Mucosa of gallbladder (tissue), 1 donor: ENCODE data around the gene FAM72C. TPM values are rescaled to one million over a fixed set of nuclear protein-coding genes. Genes with fewer than 3 reads are reported as not detected.
"Not testable (repeated sequence)": the region's sequence is repeated elsewhere in the genome, so short reads cannot be mapped to it uniquely, and the experiment has no call there.

Source experiments
- DNase-seq: peaks from one replicate; pipeline ENCODE4 v3.0.0-alpha.2; 2020; ENCODE audit warnings: low spot score
- total RNA-seq: library from RNA; stranded (reverse); gene quantifications from one replicate; pipeline ENCODE4 v1.2.1, GENCODE V29; 2021
- donor health status: DM: no; HTN: no; CAD: no.

The FAM72C gene
- 0.58 TPM for total RNA-seq

DNA sequence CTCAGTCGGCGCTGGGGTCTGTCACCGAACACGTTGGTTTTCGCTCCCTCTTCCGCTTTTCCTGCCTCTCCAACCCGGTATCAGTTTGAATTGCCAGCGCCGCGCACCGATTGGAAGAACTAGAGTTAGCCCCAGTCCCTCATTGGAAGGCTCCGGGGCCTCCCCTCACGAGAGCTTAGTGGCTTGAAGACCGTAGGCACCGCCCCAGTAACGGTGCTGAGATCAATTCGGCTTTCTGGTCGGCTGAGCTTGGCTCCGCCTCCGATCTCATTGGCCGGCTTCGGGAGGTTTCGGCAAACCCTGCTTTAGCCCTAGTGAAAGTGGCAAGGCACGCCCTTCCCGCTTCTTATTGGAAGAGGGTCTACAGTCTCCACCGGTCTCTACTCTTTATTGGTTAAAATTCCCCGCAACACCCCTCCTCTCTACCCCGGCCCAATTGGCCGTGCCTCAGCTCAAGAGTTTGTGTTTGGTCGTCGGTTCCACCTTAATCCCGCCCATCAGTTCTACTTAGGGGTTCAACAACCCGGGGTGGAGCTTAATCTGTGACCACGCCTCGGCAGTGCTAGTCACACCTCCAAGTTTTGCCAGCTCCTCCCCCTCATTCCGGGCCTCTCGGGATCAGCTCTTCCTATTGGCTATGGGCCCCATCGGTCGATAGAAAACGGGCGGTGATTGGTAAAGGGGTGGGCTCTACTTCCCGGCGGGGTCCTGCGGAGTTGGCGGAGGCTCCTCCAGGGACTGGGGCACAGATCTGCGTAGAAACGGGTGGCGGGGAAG, at the start of gene FAM72C:
Gene FAM72C (minus strand): TSS at position 63 of the 777 bp plus-strand sequence. CDS start 845 bp downstream, outside the sequence.
- DNase-seq: not testable (repeated sequence)

DNA sequence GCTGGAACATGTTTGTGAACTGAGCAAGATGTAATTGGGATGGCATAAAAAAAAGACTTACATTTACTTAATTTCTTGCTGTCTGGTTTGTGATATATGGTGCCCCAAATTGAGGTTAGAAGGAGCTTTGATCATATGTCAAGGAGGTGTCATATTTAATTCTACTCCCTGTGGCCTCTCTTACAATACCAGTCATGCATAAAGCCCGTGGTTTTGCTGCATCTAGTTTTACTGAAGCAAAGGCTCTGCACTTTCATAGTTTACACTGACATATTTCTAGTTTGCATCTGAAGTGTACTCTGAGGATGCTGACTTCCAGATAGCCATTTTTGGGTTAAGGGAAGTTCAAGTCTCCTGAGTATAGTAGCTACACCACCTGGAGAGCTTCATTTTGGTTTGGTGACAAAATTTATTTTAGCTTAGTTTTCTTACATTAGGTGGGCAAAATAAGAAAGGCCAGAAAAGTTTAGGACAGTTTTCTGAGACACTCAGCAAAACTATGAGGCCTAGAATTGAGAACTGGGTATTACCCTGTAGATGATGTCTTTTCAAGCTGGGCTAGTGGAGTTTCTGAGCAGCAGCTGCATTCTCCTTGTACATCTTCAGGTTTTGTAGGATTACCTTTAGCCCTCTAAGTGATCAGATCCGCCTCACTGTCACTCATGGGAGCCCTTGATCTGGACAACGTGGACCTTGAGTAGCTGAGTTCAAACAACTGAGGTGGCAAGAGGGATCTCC, 48.4 kb upstream of the FAM72C start:
- DNase-seq: not testable (repeated sequence)

DNA sequence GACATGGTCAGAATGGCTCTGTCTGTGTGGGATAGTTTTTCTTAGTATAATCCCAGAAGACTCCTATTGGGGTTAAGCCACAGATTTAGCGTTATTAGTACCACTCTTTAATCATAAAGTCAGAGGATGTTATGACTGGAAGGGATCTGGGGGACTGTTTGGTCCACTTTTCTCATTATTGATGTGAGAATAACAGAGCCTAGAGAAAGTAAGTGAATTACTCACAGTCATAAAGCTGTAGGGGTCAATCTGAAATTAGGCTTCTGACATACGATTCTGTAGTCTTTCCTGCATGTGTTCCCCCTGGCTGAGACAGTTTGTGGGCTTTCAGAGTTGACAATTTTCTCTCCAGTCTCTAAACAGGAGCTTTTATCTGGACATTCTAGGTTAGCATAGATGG, 47.3 kb upstream of the FAM72C start:
- not testable (repeated sequence) for DNase-seq

DNA sequence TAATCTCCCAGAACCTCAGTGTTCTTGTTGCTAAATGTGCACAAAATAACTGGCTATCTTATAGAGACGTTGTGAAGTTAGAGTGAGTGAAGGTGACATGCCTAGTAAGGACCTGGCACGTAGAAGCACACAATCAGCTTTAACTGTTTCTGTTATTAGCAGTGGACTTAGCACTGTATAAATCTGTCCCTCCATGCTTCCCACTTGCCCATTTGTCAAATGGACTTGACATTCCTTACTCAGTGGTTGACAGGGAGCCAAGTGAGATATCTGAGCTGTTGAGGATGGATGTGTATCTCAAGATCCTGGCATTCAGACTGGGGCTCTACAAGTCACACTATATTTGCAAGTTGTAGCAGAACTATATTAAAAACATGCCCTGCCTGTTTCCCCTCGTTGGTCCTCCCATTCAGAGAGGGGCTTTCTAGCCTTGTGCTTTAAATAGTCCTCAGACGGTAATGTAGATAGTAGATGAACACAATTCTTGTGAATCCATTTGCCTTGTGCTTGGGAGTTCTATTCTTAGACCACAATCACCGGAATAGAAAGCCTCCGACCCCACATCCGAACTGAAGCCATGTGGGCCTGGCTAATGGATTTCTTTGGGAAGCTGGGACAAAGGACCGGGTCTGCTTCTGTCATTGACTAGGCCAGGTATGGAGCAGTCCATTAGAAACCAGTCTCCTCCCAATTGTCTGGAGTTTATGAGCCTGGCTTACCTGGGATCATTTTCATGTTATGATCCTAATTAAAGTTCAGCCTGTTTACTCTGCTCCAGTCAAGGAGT, 43.6 kb upstream of the FAM72C start:
- not testable (repeated sequence) for DNase-seq

DNA sequence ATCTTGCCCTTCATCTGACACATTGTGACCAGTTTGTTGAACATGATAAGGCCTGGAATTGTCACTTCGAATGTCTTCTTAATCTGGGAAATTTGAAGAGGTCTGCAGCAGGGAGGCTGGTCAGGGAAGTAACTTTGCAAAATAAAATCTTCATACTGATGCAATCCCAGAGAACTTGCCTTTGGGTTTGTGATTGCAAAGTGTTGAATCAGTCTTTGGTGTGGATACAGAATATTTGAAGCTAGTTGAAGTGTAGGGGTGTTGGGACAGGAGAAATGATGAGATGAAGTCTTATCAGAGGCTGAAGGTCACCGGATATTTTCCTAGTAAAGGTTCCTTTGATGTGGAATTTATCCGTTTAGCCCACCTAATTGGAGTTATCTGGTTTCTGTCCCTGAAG, 42.7 kb upstream of the FAM72C start:
- DNase-seq: not testable (repeated sequence)

DNA sequence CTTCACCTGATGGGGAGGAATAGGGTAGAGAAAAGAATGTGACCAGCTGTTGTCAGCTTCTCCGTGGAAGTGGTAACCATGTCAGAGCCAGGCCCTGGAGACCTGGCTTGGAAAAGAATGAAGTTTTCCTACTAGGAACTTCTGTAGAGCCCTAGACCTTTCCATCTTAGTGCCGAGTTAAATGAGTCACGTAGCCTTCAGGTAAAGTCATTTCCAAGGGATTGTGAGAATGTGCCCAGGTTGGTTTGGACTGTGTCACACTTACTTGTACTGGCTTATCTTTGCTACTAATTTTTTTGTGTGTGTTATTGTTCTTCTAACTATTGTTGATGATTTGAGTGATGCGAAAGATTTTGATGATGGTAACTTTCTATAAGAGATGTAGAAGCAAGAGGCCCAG, 42.3 kb upstream of the FAM72C start:
- not testable (repeated sequence) for DNase-seq

DNA sequence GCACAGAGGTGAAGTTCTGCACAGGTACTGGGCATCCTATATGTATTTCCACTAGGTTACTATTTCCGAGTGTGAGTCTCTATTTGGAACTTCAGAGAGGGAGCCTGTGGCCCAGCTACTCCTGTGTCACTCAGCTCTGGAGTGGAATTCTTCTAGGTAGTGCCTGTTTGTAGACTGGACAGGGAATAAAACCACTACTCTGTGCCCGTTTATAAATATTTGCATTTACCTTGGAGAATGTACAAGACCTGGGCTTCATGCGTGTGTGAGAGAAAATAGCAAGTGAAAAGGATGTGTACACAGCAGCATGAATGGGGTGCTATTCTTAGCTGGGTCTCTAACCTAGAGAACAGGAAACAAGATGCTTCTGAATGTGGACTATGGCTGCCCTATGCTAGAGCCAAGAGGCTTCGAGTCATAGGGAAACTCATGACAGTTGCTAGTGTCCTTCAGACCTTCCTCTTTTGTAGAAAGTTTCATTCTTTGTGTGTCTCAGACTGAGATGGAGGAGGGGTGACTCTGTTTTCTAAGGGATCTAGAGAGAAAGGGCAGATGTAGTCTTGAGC, 40.5 kb upstream of the FAM72C start:
- DNase-seq: not testable (repeated sequence)

GRCh38 chr1:144009410-144009809, 37.6 kb upstream of the FAM72C start:
- not testable (repeated sequence) for DNase-seq

DNA sequence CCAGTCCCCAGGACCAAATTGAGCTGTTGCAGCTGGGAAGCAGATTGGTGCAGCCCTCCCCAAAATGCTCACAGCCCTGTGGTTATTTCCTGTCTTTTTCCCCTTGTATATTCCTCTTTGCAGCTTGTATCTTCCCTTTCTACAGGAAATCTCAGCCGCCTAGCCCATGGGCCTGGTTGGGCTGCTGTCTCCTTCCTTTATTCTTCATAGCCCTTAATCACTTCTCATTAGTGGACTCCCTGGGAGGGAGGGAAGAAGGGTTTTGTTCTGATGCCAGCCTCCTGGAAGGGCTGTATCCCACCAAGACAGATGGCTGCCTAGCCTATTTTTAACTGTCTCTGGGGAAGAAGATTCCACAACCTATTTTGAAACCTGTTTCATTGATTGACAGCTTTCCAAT, 32.5 kb upstream of the FAM72C start:
- not testable (repeated sequence) for DNase-seq

GRCh38 chr1:144003306-144004029, 31.7 kb upstream of the FAM72C start:
- not testable (repeated sequence) for DNase-seq

DNA sequence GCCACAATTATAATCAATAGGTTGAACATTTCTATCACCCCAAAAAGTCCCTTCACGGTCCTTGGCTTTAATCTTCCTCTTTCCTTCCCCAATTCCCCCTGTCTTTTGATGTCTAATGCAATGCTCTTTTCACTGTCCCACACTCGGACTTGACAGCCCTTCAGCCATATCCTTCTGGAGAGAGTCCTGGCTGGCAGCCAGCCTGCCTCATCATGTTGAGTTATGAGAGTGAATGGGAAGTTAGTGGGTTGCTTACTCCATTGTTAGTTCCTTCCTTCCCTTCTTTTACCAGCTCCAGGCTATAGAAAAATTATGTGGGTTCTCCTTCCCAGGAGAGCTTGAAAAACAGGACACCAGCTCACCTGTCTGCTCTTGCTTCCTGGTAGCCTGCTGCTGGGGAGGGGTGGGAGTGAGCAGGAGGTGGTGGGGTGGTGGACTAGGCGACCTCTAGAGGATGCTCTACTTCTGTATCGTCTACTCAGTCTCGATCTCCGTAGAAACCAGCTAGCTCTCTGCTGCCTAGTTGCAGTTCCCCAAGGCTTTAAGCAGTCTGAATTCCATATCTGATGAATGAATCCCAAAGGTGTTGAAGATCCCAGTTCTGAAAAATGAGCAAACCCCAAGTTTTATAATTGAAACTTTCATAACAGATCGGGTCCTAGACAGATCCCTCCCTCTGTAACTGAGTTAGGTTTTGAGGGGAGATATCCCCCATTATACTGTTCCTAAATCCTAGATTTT, 30.5 kb upstream of the FAM72C start:
- DNase-seq: not testable (repeated sequence)

DNA sequence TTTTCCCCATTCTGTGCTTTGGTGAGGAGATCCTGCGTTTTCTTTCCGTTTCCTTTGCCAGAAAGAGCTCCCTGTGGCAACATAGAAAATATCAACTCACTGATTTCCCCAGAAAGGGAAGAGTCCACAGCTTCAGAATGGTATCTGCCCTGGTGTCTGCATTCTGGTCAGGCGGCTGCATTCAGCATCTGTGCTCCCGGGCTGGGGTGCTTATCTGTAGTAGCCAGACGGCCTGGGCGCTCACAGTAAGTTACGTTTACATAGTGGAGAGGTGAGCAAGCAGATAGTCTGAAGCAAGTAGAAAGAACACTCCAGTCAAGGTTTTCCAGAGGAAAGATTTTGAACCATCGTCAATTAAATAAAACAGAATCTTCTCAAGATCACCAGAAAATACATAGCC, 29.3 kb upstream of the FAM72C start:
- DNase-seq: not testable (repeated sequence)

DNA sequence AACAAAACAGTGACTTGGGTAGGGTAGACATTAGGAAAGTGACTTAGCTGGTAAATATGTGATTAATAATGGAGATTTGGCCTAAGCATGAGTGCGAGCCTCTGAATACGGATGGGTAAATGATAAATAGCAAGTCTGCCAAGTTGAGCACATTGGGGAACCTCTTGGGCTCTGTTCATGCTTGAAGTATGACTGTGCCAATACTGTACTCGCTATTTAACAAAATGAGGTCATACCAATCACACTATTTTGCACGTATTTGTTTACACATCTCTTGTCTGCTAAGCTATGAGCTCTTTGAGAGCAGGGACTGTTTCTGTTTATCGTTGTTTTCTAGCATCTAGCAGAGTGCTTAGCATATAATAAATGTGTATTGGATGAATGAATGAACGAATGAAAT, 24.2 kb upstream of the FAM72C start:
- not testable (repeated sequence) for DNase-seq

DNA sequence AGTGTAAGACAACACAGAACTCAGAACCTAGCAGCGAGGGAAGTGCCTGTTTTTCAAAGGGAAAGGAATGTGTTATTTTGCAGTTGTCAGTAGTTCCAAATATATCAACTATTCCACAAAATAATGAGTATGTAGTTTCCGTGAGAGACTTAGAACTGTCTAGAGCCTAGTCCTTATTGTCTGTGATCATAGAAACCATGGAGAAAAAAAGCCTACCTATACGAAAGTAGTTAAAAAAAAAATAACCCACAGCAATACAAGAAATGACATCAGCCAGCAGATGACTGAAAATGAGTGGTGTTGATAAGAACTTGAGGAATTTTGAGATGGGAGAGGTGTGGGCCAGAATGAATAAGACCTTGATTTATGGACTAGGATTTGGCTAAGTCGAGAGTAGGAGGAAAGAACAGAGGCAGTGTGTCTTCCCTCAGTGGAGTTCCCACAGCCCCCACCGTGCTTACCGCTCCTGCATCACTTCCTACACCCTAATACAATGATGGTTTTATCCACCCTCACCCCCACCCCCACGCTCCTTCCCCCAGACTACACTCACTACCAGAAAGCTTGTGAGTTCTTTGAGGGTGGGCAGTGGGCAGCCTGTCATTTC, 21.6 kb upstream of the FAM72C start:
- not testable (repeated sequence) for DNase-seq

GRCh38 chr1:143990699-143991098, 18.9 kb upstream of the FAM72C start:
- not testable (repeated sequence) for DNase-seq

DNA sequence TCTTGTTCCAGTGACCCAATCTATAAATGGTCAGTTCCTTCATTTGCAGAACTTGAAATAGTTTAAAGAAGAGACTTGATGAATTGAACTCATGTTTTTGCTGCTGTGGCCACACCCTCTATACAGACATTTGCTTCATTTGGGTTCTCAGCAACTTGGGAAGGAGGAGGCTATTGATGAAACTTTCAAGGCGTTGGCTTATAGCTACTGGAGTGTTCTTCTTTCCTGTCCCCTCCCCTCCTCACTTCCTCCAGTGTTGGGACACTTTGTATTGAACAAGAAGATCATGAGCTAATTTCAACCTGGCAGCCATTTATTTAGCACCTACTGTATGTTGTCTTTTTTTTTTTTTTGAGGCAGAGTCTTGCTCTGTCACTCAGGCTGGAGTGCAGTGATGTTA, 17.9 kb upstream of the FAM72C start:
- not testable (repeated sequence) for DNase-seq

DNA sequence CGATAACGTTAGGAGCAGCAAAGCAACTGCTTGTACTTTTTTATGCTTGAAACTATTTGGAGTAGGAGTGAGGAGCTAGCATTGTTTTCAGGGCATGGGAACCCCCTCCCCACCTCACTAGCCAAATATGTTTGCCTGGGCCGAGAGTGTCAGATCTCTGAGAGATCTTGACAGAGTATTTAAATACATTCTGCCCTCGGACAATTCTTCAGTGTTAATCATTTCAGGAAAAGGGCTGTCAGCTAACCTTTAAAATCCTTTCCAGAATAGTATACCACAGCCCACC, 17.6 kb upstream of the FAM72C start:
- DNase-seq: not testable (repeated sequence)

- not testable (repeated sequence) for DNase-seq
Measured at GRCh38 chr1:143988602-143989426, 17.0 kb upstream of the FAM72C start.

GRCh38 chr1:143987868-143988267, 16.1 kb upstream of the FAM72C start:
- DNase-seq: not testable (repeated sequence)
